ENCODE data around the gene SDHAF3. TPM values are rescaled to one million over a fixed set of nuclear protein-coding genes. Genes with fewer than 3 reads are reported as not detected.
"Not testable (repeated sequence)": the region's sequence is repeated elsewhere in the genome, so short reads cannot be mapped to it uniquely, and the experiment has no call there.

SDHAF3 gene
- total and polyA plus RNA-seq, 9 donors: 5.1 to 13.1 (median 9.1) TPM

DNA sequence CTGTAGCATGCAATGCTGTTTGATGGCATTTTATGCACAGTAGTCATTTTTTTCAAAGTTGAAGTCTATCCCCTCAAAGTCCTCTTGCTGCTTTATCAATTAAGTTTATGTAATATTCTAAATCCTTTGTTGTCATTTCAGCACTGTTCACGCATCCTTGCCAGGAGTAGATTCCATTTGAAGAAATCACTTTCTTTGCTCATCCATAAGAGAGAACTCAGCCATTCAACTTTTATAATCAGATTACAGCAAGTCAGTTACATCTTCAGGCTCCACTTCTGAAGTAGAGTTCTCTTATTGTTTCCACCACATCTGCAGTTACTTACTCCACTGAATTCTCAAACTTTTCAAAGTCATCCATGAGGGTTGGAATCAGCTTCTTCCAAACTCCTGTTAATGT, 32.3 kb downstream of the SDHAF3 start:
- Histone ChIP-seq H3K27me3 (no peaks in the 10 kb centered on the region), H3K36me3 (no peaks in the 10 kb centered on the region), H3K4me1 (ENCODE audit: insufficient read depth) (no peaks in the 10 kb centered on the region), H3K4me3 (no peak overlapping the region), H3K9me3 (no peaks in the 10 kb centered on the region), H3K27ac (no peak overlapping the region)
- no peak for DNase-seq
- WGBS, 3 donors: 89 to 93% (median 92%) methylated on average over 1 of the region's 1 CpG
- TF ChIP-seq EP300 (IDR thresholded peaks at IDR 0.05) (no peak), POLR2A (IDR thresholded peaks at IDR 0.05) (no peak), CTCF (IDR thresholded peaks at IDR 0.05) (no peak)
- intact Hi-C loops (cut with DNase I): no loop called here

DNA sequence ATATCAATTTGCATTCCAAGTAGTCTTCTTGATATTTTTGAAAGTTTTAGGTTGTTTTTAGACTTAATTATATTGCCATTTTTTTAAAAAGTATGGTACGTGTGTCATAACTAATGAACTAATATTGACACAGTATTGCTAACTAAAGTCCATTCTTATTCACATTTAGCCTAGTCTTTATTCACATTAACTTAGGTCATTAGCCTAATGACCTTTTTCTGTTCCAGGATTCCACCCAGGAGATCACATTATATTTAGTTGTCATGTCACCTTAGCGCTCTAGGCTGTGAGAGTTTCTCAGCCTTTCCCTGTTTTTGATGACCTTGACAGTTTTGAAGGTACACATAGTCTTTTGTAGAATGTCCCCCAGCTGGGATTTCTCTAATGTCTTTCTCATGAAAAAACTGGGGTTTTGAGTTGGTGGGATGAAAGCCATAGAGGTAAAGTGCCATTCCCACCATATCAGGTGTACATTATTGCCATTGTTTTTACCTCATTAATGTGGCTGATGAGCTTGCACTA, 38.5 kb downstream of the SDHAF3 start:
- WGBS, 3 donors: 92 to 99% (median 97%) methylated on average over 2 of the region's 2 CpGs
- H3K9me3 ChIP-seq: peaks cover 0 to 4% of the 10 kb centered on the region in 2 donors

GRCh38 chr7:97159984-97160383, 42.5 kb downstream of the SDHAF3 start:
- H3K36me3 ChIP-seq; H3K4me3 ChIP-seq; H3K27me3 ChIP-seq; intact Hi-C loops (cut with DNase I); H3K27ac ChIP-seq; DNase-seq; H3K9me3 ChIP-seq; H3K4me1 ChIP-seq (ENCODE audit: insufficient read depth): not testable (repeated sequence)
- WGBS, 3 donors: 91 to 99% (median 99%) methylated on average over 20 to 26 of the region's 26 CpGs

More for the DNA sequence above, 38.5 kb downstream of the SDHAF3 start:
- Histone ChIP-seq H3K4me3 (no peak overlapping the region), H3K4me1 (ENCODE audit: insufficient read depth) (no peaks in the 10 kb centered on the region), H3K27ac (no peak overlapping the region), H3K27me3 (no peaks in the 10 kb centered on the region), H3K36me3 (no peaks in the 10 kb centered on the region)
- no peak for DNase-seq
- TF ChIP-seq POLR2A (IDR thresholded peaks at IDR 0.05) (no peak), CTCF (IDR thresholded peaks at IDR 0.05) (no peak), EP300 (IDR thresholded peaks at IDR 0.05) (no peak)
- intact Hi-C loops (cut with DNase I): no loop called here

DNA sequence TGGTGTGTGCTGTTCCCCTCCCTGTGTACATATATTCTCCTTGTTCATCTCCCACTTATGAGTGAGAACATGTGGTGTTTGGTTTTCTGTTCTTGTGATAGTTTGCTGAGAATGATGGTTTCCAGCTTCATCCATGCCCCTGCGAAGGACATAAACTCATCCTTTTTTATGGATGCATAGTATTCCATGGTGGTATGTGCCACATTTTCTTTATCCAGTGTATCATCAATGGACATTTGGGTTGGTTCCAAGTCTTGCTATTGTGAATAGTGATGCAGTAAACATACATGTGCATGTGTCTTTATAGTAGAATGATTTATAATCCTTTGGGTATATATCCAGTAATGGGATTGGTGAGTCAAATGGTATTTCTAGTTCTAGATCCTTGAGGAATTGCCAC, 44.1 kb downstream of the SDHAF3 start:
- not testable (repeated sequence) for H3K9me3 ChIP-seq
- 97 to 100% (median 100%) methylated on average over 1 of the region's 1 CpG for WGBS, 3 donors

DNA sequence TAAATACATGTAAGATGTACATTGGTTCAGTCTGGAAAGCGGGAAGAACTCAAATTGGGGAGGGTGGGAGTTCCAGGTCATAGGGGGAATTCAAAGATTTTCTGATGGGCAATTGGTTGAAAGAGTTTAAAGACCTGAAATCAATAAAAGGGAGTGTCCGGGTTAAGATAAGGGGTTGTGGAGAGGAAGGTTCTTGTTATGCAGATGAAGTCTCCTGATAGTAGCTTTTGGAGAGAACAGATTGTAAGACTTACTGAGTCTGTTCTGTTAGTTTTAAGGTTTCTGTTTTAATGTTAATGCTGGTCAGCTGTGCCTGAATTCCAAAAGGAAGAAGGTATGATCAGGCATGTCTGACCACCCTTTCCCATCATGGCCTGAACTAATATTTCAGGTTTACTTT, 48.8 kb downstream of the SDHAF3 start:
- Histone ChIP-seq H3K27me3 (no peaks in the 10 kb centered on the region), H3K9me3 (no peaks in the 10 kb centered on the region), H3K4me1 (ENCODE audit: insufficient read depth) (no peaks in the 10 kb centered on the region), H3K36me3 (no peaks in the 10 kb centered on the region), H3K4me3 (no peak overlapping the region), H3K27ac (no peak overlapping the region)
- intact Hi-C loops (cut with DNase I): no loop called here
- DNase-seq: no peak
- 92 to 97% (median 94%) methylated on average over 2 of the region's 2 CpGs for WGBS, 3 donors
- TF ChIP-seq EP300 (IDR thresholded peaks at IDR 0.05): no peak
- TF ChIP-seq POLR2A (IDR thresholded peaks at IDR 0.05): no peak
- no peak for TF ChIP-seq CTCF (IDR thresholded peaks at IDR 0.05)

More for the DNA sequence above, 44.1 kb downstream of the SDHAF3 start:
- H3K36me3 ChIP-seq; H3K4me3 ChIP-seq; H3K27me3 ChIP-seq; H3K27ac ChIP-seq; H3K4me1 ChIP-seq (ENCODE audit: insufficient read depth); intact Hi-C loops (cut with DNase I); DNase-seq: not testable (repeated sequence)

Data from ovary (tissue), 9 donors.